Panc1 (cell line): ENCODE data around the gene FOXN1. TPM values are rescaled to one million over a fixed set of nuclear protein-coding genes. Genes with fewer than 3 reads are reported as not detected.

Source experiments
- ATAC-seq: fragments of 200-7000 bp; cut with Tn5 transposase; 2 replicates; pipeline ENCODE4 v1.9.1; 2020; ENCODE audit warnings: mild to moderate bottlenecking, moderate library complexity
- BruUV-seq: library from RNA; stranded (reverse); fragments of 400-500 nt; replicated peaks from 2 replicates; lab custom pipeline; 2021; lab: Mats Ljungman, UMichigan
- CTCF ChIA-PET: fragments of 300-600 bp; sonication (Branson Sonifier 250); formaldehyde crosslinking; loops from one replicate; lab custom pipeline; 2022; ENCODE audit warnings: antibody characterized with exemption; lab: Charles Lee
- POLR2A ChIA-PET: fragments of 300-600 bp; sonication (Branson Sonifier 250); formaldehyde crosslinking; loops from one replicate; lab custom pipeline; 2022; ENCODE audit warnings: antibody characterized with exemption; lab: Charles Lee
- DNase-seq: peaks from one replicate; pipeline ENCODE4 v3.0.0-alpha.2; 2010; ENCODE audit warnings: low read depth, low spot score
- H3K27ac ChIP-seq: 2 replicates; pipeline ENCODE4 v1.5.1; 2011; ENCODE audit warnings: mild to moderate bottlenecking, low read length, inconsistent platforms
- H3K27me3 ChIP-seq: fragments of 200-500 bp; sonication (Bioruptor generic); 2 replicates; pipeline ENCODE4 v1.6.0; 2014; ENCODE audit warnings: low read length, inconsistent platforms; ENCODE audit not compliant: control insufficient read depth, insufficient read depth
- H3K36me3 ChIP-seq: fragments of 200-500 bp; sonication (Bioruptor generic); 2 replicates; pipeline ENCODE4 v1.5.1; 2014; ENCODE audit warnings: inconsistent platforms, mild to moderate bottlenecking, low read length, moderate library complexity; ENCODE audit not compliant: control insufficient read depth, insufficient read depth
- H3K4me1 ChIP-seq: 2 replicates; pipeline ENCODE4 v1.5.1; 2011; ENCODE audit warnings: inconsistent platforms, mild to moderate bottlenecking, low read length, moderate library complexity; ENCODE audit not compliant: control insufficient read depth, insufficient read depth
- H3K4me3 ChIP-seq, 2 experiments: 2 replicates each; pipeline ENCODE4 v1.5.1; 2011 to 2012; ENCODE audit warnings: low read depth in 2 of 2, low read length in 2 of 2, mild to moderate bottlenecking in 2 of 2, inconsistent platforms in 1 of 2, moderate library complexity in 1 of 2
- H3K9me3 ChIP-seq: fragments of 200-500 bp; sonication (Bioruptor generic); 2 replicates; pipeline ENCODE4 v1.5.1; 2014; ENCODE audit warnings: low read depth, mild to moderate bottlenecking, inconsistent platforms, low read length, moderate library complexity; ENCODE audit not compliant: control insufficient read depth, insufficient read depth
- POLR2AphosphoS5 ChIP-seq: IDR thresholded peaks from 2 replicates; pipeline ENCODE4 v1.6.1; 2012; ENCODE audit warnings: mild to moderate bottlenecking, low read depth, low read length, moderate library complexity
- SIN3A ChIP-seq: IDR thresholded peaks from 2 replicates; pipeline ENCODE4 v1.6.1; 2012; ENCODE audit warnings: low read depth, mild to moderate bottlenecking, low read length, moderate library complexity, borderline replicate concordance; ENCODE audit not compliant: insufficient read depth
- TCF7L2 ChIP-seq: IDR thresholded peaks from 2 replicates; pipeline ENCODE4 v1.6.1; 2011; ENCODE audit warnings: mild to moderate bottlenecking, low read depth, low read length, inconsistent platforms
- in situ Hi-C: cut with HindIII; loops from 2 replicates; pipeline ENCODE4 v1.10.0; 2016; ENCODE audit warnings: low sequenced_read_pairs, low pct_unique_long_range_greater_than_20kb
- intact Hi-C: fragments of 100-400 bp; cut with micrococcal nuclease; formaldehyde crosslinking; loops from one replicate; pipeline ENCODE4 v1.10.0; 2022; ENCODE audit not compliant: unreplicated experiment
- total RNA-seq: library from RNA; stranded (reverse); gene quantifications from one replicate; pipeline ENCODE4 v1.2.1, GENCODE V29; 2021; ENCODE audit not compliant: unreplicated experiment
- TF ChIP-seq, protein P1 (sequence below): fragments of 450-650 bp; IDR thresholded peaks from 2 replicates; pipeline ENCODE4 v1.5.1; 2017; ENCODE audit warnings: mild to moderate bottlenecking
- TF ChIP-seq, protein P2 (sequence below), 2 experiments: IDR thresholded peaks; 2 replicates each; pipeline ENCODE4 v1.6.1; 2011 to 2012; ENCODE audit warnings: low read depth in 2 of 2, control low read depth in 1 of 2, low read length in 1 of 2, mild to moderate bottlenecking in 1 of 2, moderate library complexity in 1 of 2; ENCODE audit not compliant: insufficient read depth in 1 of 2

The FOXN1 gene
- total RNA-seq, 1 experiment from 2014 or later, result not detected

DNA sequence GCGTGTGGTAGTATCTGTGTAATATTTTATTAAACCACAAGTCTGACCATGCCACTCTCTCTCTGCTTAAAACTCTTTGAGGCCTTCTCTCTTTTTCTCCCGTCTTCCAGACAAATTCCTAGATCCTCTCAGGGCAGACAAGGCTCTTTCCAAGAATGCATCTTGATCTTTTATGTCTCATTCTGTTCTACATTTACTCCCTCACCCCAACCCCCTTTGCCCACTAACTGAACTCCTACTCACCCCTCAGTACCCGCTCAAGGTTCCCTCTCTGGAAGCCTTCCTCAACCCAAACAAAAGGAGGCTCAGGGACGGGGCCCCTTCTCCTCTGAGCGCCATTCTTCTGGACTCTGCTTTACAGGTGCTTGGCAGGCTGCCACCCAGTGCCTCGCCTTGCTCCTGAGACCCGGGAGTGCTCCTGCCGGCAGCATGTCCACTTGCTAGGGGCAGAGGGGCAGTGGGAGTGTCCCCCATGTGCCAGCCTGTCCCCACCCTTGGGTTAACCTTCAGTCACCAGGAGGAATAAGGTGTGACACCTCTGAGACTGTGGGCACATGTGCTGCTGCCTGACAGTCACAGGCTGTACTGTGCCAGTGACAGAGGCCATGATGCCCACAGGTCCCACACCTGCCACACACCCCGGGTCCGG is 23.5 kb upstream of the FOXN1 start:
- no peak overlapping the region for H3K4me3 ChIP-seq
- no peak for TF ChIP-seq SIN3A
- TF ChIP-seq, protein P1, sequence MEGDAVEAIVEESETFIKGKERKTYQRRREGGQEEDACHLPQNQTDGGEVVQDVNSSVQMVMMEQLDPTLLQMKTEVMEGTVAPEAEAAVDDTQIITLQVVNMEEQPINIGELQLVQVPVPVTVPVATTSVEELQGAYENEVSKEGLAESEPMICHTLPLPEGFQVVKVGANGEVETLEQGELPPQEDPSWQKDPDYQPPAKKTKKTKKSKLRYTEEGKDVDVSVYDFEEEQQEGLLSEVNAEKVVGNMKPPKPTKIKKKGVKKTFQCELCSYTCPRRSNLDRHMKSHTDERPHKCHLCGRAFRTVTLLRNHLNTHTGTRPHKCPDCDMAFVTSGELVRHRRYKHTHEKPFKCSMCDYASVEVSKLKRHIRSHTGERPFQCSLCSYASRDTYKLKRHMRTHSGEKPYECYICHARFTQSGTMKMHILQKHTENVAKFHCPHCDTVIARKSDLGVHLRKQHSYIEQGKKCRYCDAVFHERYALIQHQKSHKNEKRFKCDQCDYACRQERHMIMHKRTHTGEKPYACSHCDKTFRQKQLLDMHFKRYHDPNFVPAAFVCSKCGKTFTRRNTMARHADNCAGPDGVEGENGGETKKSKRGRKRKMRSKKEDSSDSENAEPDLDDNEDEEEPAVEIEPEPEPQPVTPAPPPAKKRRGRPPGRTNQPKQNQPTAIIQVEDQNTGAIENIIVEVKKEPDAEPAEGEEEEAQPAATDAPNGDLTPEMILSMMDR, result no peak
- H3K36me3 ChIP-seq, result no peaks in the 10 kb centered on the region
- DNase-seq, result no peak
- ChIA-PET CTCF (no interaction called here), POLR2A (no interaction called here)
- H3K27ac ChIP-seq, result no peak overlapping the region
- no peaks in the 10 kb centered on the region for H3K9me3 ChIP-seq
- no peak for ATAC-seq
- no peaks in the 10 kb centered on the region for H3K4me1 ChIP-seq
- BruUV-seq, result no TSS peak
- H3K27me3 ChIP-seq, result no peaks in the 10 kb centered on the region
- intact Hi-C loops (no loop called here), in situ Hi-C loops (no loop called here)

DNA sequence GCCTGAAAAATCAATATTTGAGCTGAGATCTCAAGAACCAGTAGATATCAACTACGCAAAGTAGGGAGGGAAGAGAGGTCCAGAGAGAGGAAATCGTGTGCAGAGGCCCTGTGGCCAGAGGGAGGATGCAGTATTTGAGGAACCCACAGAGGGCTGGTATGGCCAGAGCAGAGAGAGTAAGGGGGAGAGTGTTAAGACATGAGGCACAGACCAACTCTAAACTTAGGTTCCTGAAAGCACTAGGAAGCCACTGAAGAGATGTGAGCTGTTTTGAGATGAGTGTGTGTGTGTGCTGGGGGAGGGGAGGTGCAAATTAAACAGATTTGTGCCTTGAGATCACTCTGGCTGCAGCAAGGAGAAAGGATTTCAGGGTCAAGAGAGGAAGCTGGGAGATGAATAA is 21.9 kb upstream of the FOXN1 start:
- TF ChIP-seq TCF7L2 (no peak), SIN3A (no peak), POLR2AphosphoS5 (no peak)
- TF ChIP-seq, protein P1, result no peak
- TF ChIP-seq, protein P2, sequence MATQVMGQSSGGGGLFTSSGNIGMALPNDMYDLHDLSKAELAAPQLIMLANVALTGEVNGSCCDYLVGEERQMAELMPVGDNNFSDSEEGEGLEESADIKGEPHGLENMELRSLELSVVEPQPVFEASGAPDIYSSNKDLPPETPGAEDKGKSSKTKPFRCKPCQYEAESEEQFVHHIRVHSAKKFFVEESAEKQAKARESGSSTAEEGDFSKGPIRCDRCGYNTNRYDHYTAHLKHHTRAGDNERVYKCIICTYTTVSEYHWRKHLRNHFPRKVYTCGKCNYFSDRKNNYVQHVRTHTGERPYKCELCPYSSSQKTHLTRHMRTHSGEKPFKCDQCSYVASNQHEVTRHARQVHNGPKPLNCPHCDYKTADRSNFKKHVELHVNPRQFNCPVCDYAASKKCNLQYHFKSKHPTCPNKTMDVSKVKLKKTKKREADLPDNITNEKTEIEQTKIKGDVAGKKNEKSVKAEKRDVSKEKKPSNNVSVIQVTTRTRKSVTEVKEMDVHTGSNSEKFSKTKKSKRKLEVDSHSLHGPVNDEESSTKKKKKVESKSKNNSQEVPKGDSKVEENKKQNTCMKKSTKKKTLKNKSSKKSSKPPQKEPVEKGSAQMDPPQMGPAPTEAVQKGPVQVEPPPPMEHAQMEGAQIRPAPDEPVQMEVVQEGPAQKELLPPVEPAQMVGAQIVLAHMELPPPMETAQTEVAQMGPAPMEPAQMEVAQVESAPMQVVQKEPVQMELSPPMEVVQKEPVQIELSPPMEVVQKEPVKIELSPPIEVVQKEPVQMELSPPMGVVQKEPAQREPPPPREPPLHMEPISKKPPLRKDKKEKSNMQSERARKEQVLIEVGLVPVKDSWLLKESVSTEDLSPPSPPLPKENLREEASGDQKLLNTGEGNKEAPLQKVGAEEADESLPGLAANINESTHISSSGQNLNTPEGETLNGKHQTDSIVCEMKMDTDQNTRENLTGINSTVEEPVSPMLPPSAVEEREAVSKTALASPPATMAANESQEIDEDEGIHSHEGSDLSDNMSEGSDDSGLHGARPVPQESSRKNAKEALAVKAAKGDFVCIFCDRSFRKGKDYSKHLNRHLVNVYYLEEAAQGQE (IDR thresholded peaks at IDR 0.05; ENCODE audit: insufficient read depth in 1 of 2, low read depth in 2 of 2, low read length in 1 of 2), result no peak
- H3K36me3 ChIP-seq, result no peaks in the 10 kb centered on the region
- ATAC-seq (no peak), DNase-seq (no peak)
- H3K4me3 ChIP-seq, result no peak overlapping the region
- CTCF ChIA-PET, result interaction anchor here (1.0 kb wide), 1 partner anchor 15 kb away, joined by 3 read pairs; no protein-coding TSS in a partner anchor
- no peaks in the 10 kb centered on the region for H3K4me1 ChIP-seq
- H3K9me3 ChIP-seq, result no peaks in the 10 kb centered on the region
- H3K27me3 ChIP-seq, result no peaks in the 10 kb centered on the region
- POLR2A ChIA-PET, result no interaction called here
- in situ Hi-C loops (no loop called here), intact Hi-C loops (no loop called here)
- no TSS peak for BruUV-seq
- no peak overlapping the region for H3K27ac ChIP-seq
